ENCODE measurements around the gene MFSD1.

The MFSD1 gene

DNA sequence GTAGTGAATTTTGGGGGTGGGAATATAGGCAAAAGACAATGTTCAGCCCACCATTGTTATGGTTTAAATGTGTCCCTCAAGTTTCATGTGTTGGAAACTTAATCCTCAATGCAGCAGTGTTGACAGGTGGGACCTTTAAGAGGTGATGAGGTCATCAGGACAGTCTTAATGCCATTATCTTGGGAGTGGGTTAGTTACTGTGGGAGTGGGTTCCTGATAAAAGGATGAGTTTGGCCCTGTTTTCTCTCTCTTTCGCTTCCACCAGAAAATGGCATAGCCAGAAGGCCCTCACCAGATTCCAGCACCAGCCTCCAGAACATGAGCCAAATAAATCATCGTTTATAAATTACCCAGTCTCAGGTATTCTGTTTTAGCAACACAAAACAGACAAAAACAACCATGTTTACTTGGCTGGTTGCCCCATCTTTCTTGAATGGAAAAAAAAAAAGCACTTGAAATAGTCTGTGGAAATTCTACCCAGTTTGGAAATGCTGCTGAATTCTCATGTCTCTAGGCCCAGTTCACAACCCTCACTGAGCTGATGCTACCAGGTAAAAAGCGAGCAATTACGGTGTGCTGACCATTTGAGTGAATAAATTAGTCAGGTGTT lies 31.0 kb upstream of the MFSD1 start:
- FAIRE-seq (no peak), DNase-seq (ENCODE audit: insufficient read length, low spot score) (no peak)
- TF ChIP-seq POLR2A (IDR thresholded peaks at IDR 0.05; ENCODE audit: low read depth, low read length), result no peak

DNA sequence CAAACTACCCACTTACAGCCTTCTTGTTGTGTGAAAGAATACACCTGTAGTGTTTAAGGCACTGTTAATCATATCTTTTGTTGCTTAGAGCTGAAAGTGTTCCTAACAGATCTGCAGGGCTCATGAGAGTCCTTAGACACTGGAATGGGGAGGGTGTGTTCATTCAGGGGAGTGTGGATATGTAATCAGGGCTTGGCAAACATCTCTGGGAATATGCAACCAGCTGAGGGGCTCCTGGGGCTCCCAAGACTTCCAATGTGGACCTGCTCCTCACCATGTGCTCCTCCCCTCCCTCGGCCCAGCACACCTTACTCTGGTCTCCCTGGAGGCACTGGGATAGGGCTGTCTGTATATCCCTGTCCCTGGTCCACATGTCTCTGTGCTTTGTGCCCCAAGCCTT lies 30.3 kb upstream of the MFSD1 start:
- DNase-seq (ENCODE audit: insufficient read length, low spot score), result no peak
- FAIRE-seq, result no peak

DNA sequence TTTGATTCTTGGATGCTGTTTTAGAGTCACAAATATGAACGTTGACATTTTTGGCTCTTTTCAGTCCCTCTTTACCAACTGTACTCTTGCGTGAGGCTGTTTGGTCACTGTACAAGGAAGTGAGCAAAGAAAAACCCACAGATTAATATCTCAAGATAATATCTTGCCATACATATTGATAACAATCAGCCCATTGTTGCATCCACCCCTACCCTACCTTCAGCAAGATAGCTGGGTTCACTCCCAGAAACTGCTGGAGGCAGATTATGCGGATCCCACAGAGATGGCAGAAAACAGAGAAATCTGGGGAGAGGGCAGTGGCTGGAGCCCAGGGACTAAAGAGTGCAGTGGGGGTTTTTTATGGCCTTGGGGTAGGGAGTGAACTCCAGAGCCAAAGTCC lies 29.9 kb upstream of the MFSD1 start:
- TF ChIP-seq POLR2A (IDR thresholded peaks at IDR 0.05; ENCODE audit: low read depth, low read length), result no peak
- FAIRE-seq, result no peak
- DNase-seq (ENCODE audit: insufficient read length, low spot score), result no peak

More for the DNA sequence above, 30.3 kb upstream of the MFSD1 start:
- no peak for TF ChIP-seq POLR2A (IDR thresholded peaks at IDR 0.05; ENCODE audit: low read depth, low read length)

DNA sequence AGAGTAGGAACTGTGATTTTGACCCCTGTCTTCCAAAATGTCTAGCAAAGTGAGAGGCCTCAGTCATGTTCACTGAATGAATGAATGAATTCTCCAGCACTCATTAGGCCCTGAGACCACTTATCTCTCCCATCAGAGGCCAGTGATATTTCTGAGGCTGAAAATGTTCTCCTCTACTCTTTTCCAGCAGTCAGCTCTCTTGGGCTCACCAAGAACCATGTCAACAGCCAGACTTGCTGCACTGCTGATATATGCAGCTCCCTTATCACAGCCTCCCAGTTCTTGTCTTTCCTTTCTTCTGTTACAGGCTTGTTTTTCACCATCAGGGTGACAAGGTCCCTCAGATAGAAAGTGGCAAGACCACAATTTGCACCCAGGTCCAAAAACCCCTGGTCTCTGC lies 28.7 kb upstream of the MFSD1 start:
- no peak for FAIRE-seq
- DNase-seq (ENCODE audit: insufficient read length, low spot score), result no peak
- TF ChIP-seq POLR2A (IDR thresholded peaks at IDR 0.05; ENCODE audit: low read depth, low read length), result no peak

- DNase-seq (ENCODE audit: insufficient read length, low spot score), result no peak
- no peak for TF ChIP-seq POLR2A (IDR thresholded peaks at IDR 0.05; ENCODE audit: low read depth, low read length)
- FAIRE-seq, result no peak
These were observed 27.7 kb upstream of the MFSD1 start for GRCh38 chr3:158773845-158774830.

GRCh38 chr3:158774965-158775364 lies 26.9 kb upstream of the MFSD1 start:
- DNase-seq (ENCODE audit: insufficient read length, low spot score), result no peak
- no peak for FAIRE-seq
- TF ChIP-seq POLR2A (IDR thresholded peaks at IDR 0.05; ENCODE audit: low read depth, low read length), result no peak

- TF ChIP-seq POLR2A (IDR thresholded peaks at IDR 0.05; ENCODE audit: low read depth, low read length), result no peak
- FAIRE-seq, result no peak
- no peak for DNase-seq (ENCODE audit: insufficient read length, low spot score)
These were observed 26.1 kb upstream of the MFSD1 start for GRCh38 chr3:158775426-158776410.

- TF ChIP-seq POLR2A (IDR thresholded peaks at IDR 0.05; ENCODE audit: low read depth, low read length), result no peak
- no peak for FAIRE-seq
These were observed 25.3 kb upstream of the MFSD1 start for GRCh38 chr3:158776531-158776930.

GRCh38 chr3:158777161-158777873 lies 24.5 kb upstream of the MFSD1 start:
- no peak for FAIRE-seq
- no peak for TF ChIP-seq POLR2A (IDR thresholded peaks at IDR 0.05; ENCODE audit: low read depth, low read length)
- no peak for DNase-seq (ENCODE audit: insufficient read length, low spot score)

More at GRCh38 chr3:158776531-158776930, 25.3 kb upstream of the MFSD1 start:
- DNase-seq (ENCODE audit: insufficient read length, low spot score), result no peak

- DNase-seq (ENCODE audit: insufficient read length, low spot score) (no peak), FAIRE-seq (no peak)
- TF ChIP-seq POLR2A (IDR thresholded peaks at IDR 0.05; ENCODE audit: low read depth, low read length), result no peak
These were observed 21.1 kb upstream of the MFSD1 start for GRCh38 chr3:158780766-158781165.

DNA sequence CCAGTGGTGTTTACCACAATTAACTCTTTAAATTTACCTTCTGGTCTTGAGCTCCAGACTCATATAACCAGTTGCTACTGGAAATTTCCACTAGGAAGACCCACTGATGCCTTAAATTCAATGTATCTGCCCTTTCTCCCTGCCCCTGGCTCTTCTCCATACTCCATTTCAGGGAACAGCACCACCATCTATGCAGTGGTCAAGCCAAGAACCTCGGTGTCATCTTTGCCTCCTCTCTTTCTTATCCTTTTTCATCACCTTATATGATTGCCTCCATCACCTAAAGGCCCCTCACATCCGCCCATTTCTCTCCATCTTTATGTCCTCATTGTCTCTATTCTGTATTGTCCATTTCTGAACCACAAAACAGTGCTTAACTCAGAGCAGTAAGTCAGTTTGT lies 20.7 kb upstream of the MFSD1 start:
- FAIRE-seq (peak; percentile 38), DNase-seq (ENCODE audit: insufficient read length, low spot score) (no peak)
- no peak for TF ChIP-seq POLR2A (IDR thresholded peaks at IDR 0.05; ENCODE audit: low read depth, low read length)

DNA sequence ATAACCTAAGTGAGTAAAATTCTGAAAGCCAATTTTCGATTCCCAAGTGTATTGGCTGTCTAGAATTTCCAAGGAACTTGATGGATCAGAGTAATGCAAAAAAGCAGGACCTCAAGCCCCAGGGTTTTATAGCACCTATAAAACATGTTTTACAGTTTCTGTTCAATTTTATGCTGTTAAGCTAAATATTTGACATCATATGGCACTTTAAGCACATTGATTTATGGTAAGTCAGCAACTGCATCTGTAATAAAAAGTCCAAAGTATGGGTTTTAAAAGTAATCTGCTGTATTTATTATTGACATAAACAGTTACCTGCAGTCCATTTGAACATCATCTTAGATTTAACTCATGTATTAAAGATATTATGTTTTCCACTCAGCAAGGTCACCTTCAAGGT lies 20.0 kb upstream of the MFSD1 start:
- no peak for TF ChIP-seq POLR2A (IDR thresholded peaks at IDR 0.05; ENCODE audit: low read depth, low read length)
- no peak for FAIRE-seq
- no peak for DNase-seq (ENCODE audit: insufficient read length, low spot score)
